K562 (cell line): ENCODE data around the gene LONP1. TPM values are rescaled to one million over a fixed set of nuclear protein-coding genes. Genes with fewer than 3 reads are reported as not detected.

ENCODE experiments used
- ETV6 ChIP-seq, 3 experiments: fragments of 150-350 bp in 1 of 3; sonication (generic) in 1 of 3; formaldehyde crosslinking in 1 of 3; IDR thresholded peaks; 2 replicates each; pipeline versions ENCODE4 v1.6.1 to v1.8.0; 2014 to 2022; ENCODE audit warnings: borderline replicate concordance in 2 of 3, low read depth in 2 of 3, antibody characterized with exemption in 1 of 3, low read length in 1 of 3, mild to moderate bottlenecking in 1 of 3, missing genetic modification reagents in 1 of 3
- GTF2A2 ChIP-seq: IDR thresholded peaks from 2 replicates; pipeline ENCODE4 v1.6.1; 2016; ENCODE audit warnings: mild to moderate bottlenecking, missing genetic modification characterization, missing compliant biosample characterization
- NR3C1 ChIP-seq: sonication (generic); formaldehyde crosslinking; IDR thresholded peaks from 2 replicates; pipeline ENCODE4 v1.8.1; 2022; ENCODE audit warnings: missing genetic modification reagents
- POU5F1 ChIP-seq: fragments of 150-350 bp; IDR thresholded peaks from 2 replicates; pipeline ENCODE4 v1.6.1; 2014; ENCODE audit warnings: borderline replicate concordance, low read length, low read depth, mild to moderate bottlenecking; ENCODE audit not compliant: partially characterized antibody
- polyA plus RNA-seq, 8 experiments: library from polyadenylated mRNA; depleted of rRNA in 4 of 8; stranded (reverse) in 5 of 8; unstranded in 3 of 8; fragments of >200 nt; fragmentation: Nextera tagmentation in 2 of 8; fragmentation: Illumina TruSeq in 1 of 8; extraction: Ambion mirVana in 2 of 8; extraction: Trizol in 1 of 8; gene quantifications; 2 replicates each; pipeline versions ENCODE4 v1.2.1 to v1.2.3, GENCODE V29; 2011 to 2014; ENCODE audit warnings: inconsistent platforms in 1 of 8, missing spikeins in 1 of 8
- total RNA-seq, 7 experiments: library from RNA; depleted of rRNA in 6 of 7; stranded (reverse); fragments of >200 nt in 6 of 7; fragmentation: Illumina TruSeq in 2 of 7; extraction: Trizol in 2 of 7; gene quantifications; 2 replicates each; pipeline versions ENCODE4 v1.2.1 to v1.2.3, GENCODE V29; 2011 to 2021; ENCODE audit warnings: low replicate concordance in 1 of 7
- TF ChIP-seq, protein P1 (sequence below), 2 experiments: fragments of 450-650 bp; formaldehyde crosslinking in 1 of 2; IDR thresholded peaks; 2 replicates each; pipeline versions ENCODE4 v1.4.0 to v1.6.1; 2014 to 2020; ENCODE audit warnings: mild to moderate bottlenecking in 2 of 2, borderline replicate concordance in 1 of 2, low read depth in 1 of 2
- TF ChIP-seq, protein P2 (sequence below): sonication (generic); formaldehyde crosslinking; IDR thresholded peaks from 2 replicates; pipeline ENCODE4 v1.8.0; 2022; ENCODE audit warnings: mild to moderate bottlenecking, missing genetic modification reagents
- TF ChIP-seq, protein P3 (sequence below), 2 experiments: fragments of 450-650 bp; IDR thresholded peaks; 2 replicates each; pipeline ENCODE4 v1.6.1; 2016; ENCODE audit warnings: mild to moderate bottlenecking in 2 of 2, borderline replicate concordance in 1 of 2, low read depth in 1 of 2, moderate library complexity in 1 of 2

The LONP1 gene
- total and polyA plus RNA-seq, 9 of the 15 experiments (the other 6 are each of a cell fraction or from before 2014, with no cell fraction given) = 1.1 to 238 (median 84.5) TPM

DNA sequence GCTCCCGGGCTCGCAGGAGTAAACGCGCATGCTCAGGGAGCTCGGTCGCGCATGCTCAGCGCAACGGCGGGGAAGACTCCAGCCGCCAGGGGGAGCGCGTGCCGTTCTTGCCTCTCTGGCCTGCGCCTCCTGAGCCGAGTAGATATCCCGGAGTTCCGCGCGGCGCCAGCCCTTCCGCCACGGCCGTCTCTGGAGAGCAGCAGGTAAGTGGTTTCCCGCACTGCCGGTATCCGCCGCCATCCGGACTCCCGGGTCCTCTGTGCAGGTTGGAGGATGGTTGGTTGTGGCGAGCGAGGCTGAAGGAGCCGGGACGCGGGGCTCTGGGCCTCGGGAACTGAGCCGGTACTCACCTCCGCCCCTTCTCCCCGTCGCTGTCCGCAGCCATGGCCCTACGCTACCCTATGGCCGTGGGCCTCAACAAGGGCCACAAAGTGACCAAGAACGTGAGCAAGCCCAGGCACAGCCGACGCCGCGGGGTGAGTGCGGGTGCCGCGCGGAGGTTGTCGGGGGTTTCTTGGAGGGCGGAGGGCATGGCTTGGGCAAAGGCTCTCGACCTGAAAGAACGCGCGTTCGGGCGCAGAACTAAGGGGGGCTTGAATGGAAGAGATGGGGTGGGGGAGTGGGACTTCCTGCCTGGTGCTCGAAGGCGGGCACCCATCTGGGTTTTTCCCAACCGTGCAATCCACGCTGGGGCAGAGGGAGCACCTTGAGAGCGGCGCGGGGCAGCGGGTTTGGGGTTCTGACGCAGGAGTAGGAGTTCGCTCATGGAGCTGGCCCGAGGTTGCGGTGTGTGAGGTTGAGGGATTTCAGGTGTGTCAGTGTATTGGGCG is 29.6 kb downstream of the LONP1 start, which contains the start of gene RPL36 (continued):
- TF ChIP-seq POU5F1 (peak; percentile 73), GTF2A2 (tag) (peak; percentile 86), NR3C1 (CRISPR knock-in tag) (no peak), ETV6 (IDR thresholded peaks at IDR 0.05; ENCODE audit: borderline replicate concordance in 1 of 2, low read depth in 2 of 2, low read length in 1 of 2) (no peak), ETV6 (CRISPR knock-in tag; IDR thresholded peaks at IDR 0.05; ENCODE audit: borderline replicate concordance) (no peak)
- TF ChIP-seq, protein P1, sequence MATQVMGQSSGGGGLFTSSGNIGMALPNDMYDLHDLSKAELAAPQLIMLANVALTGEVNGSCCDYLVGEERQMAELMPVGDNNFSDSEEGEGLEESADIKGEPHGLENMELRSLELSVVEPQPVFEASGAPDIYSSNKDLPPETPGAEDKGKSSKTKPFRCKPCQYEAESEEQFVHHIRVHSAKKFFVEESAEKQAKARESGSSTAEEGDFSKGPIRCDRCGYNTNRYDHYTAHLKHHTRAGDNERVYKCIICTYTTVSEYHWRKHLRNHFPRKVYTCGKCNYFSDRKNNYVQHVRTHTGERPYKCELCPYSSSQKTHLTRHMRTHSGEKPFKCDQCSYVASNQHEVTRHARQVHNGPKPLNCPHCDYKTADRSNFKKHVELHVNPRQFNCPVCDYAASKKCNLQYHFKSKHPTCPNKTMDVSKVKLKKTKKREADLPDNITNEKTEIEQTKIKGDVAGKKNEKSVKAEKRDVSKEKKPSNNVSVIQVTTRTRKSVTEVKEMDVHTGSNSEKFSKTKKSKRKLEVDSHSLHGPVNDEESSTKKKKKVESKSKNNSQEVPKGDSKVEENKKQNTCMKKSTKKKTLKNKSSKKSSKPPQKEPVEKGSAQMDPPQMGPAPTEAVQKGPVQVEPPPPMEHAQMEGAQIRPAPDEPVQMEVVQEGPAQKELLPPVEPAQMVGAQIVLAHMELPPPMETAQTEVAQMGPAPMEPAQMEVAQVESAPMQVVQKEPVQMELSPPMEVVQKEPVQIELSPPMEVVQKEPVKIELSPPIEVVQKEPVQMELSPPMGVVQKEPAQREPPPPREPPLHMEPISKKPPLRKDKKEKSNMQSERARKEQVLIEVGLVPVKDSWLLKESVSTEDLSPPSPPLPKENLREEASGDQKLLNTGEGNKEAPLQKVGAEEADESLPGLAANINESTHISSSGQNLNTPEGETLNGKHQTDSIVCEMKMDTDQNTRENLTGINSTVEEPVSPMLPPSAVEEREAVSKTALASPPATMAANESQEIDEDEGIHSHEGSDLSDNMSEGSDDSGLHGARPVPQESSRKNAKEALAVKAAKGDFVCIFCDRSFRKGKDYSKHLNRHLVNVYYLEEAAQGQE (IDR thresholded peaks at IDR 0.05; ENCODE audit: borderline replicate concordance) = no peak; the same call in 1 of the 2 replicates
- TF ChIP-seq, protein P1 (CRISPR knock-in tag; IDR thresholded peaks at IDR 0.05; ENCODE audit: low read depth) = peak; percentile 80
- TF ChIP-seq, protein P2, sequence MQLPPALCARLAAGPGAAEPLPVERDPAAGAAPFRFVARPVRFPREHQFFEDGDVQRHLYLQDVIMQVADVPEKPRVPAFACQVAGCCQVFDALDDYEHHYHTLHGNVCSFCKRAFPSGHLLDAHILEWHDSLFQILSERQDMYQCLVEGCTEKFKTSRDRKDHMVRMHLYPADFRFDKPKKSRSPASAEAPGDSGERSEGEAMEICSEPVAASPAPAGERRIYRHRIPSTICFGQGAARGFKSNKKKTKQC = peak; percentile 60; the same call in 1 of the 2 replicates
- TF ChIP-seq, protein P3, sequence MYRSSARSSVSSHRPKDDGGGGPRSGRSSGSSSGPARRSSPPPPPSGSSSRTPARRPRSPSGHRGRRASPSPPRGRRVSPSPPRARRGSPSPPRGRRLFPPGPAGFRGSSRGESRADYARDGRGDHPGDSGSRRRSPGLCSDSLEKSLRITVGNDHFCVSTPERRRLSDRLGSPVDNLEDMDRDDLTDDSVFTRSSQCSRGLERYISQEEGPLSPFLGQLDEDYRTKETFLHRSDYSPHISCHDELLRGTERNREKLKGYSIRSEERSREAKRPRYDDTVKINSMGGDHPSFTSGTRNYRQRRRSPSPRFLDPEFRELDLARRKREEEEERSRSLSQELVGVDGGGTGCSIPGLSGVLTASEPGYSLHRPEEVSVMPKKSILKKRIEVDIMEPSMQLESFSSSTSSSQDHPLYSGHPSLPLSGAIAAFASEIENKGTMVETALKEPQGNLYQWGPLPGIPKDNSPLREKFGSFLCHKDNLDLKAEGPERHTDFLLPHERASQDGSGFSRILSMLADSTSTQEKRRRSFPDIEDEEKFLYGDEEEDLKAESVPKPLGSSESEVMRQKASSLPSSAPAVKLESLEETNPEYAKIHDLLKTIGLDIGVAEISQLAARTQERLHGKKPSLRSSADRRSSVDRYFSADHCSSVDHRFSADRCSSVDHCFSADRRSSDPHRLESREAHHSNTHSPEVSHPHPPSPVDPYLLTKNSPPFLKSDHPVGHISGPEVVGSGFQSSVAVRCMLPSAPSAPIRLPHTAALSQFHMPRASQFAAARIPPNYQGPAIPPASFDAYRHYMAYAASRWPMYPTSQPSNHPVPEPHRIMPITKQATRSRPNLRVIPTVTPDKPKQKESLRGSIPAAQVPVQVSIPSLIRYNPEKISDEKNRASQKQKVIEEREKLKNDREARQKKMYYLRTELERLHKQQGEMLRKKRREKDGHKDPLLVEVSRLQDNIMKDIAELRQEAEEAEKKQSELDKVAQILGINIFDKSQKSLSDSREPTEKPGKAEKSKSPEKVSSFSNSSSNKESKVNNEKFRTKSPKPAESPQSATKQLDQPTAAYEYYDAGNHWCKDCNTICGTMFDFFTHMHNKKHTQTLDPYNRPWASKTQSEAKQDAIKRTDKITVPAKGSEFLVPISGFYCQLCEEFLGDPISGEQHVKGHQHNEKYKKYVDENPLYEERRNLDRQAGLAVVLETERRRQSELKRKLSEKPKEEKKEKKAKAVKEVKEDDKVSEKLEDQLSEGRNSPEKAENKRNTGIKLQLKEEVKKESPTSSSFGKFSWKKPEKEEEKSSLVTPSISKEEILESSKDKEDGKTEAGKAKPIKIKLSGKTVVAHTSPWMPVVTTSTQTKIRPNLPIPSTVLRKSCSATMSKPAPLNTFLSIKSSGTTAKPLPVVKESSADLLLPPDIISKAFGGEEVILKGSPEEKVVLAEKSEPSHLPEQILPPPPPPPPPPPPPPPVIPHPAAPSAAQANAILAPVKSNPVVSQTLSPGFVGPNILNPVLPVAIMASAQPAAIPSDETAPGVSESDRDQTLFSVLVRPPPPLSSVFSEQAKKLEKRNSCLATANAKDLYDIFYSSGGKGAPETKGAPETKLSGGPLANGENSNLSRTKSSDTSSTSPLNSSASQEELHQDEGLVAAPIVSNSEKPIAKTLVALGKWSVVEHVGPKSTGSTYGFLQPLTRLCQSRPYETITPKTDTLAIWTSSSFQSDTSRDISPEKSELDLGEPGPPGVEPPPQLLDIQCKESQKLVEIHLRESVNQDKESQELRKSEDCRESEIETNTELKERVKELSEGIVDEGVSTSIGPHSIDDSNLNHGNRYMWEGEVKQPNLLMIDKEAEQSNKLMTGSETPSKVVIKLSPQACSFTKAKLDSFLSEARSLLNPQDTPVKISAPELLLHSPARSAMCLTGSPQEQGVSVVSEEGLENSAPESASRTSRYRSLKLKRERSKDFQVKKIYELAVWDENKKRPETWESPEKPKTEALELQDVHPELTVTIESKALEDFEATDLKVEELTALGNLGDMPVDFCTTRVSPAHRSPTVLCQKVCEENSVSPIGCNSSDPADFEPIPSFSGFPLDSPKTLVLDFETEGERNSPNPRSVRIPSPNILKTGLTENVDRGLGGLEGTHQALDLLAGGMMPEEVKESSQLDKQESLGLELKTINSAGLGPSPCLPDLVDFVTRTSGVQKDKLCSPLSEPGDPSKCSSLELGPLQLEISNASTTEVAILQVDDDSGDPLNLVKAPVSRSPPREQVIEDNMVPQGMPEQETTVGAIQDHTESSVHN (IDR thresholded peaks at IDR 0.05; ENCODE audit: borderline replicate concordance in 1 of 2, low read depth in 1 of 2) = peak in 1 of 2 experiments; percentile 97; a peak in 2 of 4 replicates
